ENCODE data around the gene MYMK. TPM values are rescaled to one million over a fixed set of nuclear protein-coding genes. Genes with fewer than 3 reads are reported as not detected.

The MYMK gene
- total RNA-seq, 2 experiments from 2014 or later = not detected

DNA sequence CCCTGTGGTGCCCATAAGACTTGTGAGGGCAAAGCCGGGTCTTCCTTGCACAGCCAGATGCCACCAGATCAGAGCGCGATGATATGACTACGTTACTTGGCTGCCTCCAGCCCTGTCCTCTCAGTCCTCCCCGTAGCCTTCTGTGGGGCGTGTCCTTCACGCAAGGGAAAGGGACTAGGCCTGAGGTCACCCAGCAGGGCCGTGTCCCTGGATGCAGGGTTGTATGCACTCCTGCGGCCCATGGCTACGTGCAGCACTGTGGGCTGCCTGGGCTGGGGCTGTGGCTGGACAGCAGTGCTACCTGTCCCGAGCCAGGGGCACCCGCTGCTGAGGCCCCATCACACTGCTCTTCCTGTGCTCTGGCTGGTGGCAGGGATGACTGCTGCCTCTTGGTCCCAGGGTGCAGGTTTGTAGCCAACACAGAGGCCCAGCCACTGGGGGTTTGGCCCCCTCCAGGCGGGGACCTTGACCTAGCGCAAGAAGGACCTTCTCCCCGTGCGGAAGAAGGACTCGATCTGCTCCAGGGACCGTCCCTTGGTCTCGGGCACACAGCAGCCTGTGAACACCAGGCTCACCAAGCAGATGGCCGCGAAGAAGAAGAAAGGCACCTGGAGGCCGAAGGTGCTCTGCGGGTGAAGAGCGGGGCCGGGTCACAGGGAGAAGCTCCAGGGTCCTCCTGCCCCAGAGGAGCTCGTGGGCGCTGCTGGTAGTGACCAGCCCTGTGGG, 53.0 kb downstream of the MYMK start:
- TF ChIP-seq, protein P1, sequence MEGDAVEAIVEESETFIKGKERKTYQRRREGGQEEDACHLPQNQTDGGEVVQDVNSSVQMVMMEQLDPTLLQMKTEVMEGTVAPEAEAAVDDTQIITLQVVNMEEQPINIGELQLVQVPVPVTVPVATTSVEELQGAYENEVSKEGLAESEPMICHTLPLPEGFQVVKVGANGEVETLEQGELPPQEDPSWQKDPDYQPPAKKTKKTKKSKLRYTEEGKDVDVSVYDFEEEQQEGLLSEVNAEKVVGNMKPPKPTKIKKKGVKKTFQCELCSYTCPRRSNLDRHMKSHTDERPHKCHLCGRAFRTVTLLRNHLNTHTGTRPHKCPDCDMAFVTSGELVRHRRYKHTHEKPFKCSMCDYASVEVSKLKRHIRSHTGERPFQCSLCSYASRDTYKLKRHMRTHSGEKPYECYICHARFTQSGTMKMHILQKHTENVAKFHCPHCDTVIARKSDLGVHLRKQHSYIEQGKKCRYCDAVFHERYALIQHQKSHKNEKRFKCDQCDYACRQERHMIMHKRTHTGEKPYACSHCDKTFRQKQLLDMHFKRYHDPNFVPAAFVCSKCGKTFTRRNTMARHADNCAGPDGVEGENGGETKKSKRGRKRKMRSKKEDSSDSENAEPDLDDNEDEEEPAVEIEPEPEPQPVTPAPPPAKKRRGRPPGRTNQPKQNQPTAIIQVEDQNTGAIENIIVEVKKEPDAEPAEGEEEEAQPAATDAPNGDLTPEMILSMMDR (IDR thresholded peaks at IDR 0.05) = no peak
- no peaks in the 10 kb centered on the region for H3K9me3 Mint-ChIP-seq
- peaks cover 2% of the 10 kb centered on the region for H3K36me3 Mint-ChIP-seq (ENCODE audit: low read depth)
- no peak for DNase-seq
- H3K27ac Mint-ChIP-seq = no peak overlapping the region
- H3K27me3 Mint-ChIP-seq = no peaks in the 10 kb centered on the region
- no peaks in the 10 kb centered on the region for H3K4me1 Mint-ChIP-seq (ENCODE audit: low read depth)
- POLR2A ChIA-PET = no interaction called here
- ATAC-seq = no peak
- CTCF ChIA-PET = no interaction called here
- H3K4me3 Mint-ChIP-seq = no peak overlapping the region
- intact Hi-C loops (cut with micrococcal nuclease) = no loop called here

DNA sequence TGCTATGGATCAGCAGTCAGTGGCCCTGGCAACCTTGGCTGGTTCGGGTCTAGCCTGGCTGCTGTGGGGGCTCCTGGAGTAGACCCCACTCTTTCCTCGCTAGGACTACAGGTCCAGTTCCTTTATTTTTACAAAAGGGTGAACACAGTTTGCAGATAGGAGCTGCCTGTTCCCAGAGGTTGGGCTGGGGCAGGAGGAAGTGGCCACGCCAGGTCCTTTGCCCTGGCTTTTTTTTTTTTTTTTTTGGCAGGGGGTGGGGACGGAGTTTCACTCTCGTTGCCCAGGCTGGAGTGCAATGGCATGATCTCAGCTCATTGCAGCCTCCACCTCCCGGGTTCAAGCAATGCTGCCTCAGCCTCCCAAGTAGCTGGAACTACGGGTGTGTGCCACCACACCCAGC, 53.8 kb downstream of the MYMK start:
- Mint-ChIP-seq H3K9me3 (no peaks in the 10 kb centered on the region), H3K36me3 (ENCODE audit: low read depth) (peaks cover 2% of the 10 kb centered on the region), H3K4me3 (no peak overlapping the region), H3K4me1 (ENCODE audit: low read depth) (no peaks in the 10 kb centered on the region), H3K27ac (no peak overlapping the region), H3K27me3 (no peaks in the 10 kb centered on the region)
- no peak for ATAC-seq
- intact Hi-C loops (cut with micrococcal nuclease) = no loop called here
- ChIA-PET POLR2A (interaction anchor here (2.6 kb wide), 1 partner anchor 10 kb away, joined by 9 read pairs; the partner anchor contains the start of gene CACFD1), CTCF (no interaction called here)
- TF ChIP-seq, protein P1 (IDR thresholded peaks at IDR 0.05) = no peak
- DNase-seq = no peak

DNA sequence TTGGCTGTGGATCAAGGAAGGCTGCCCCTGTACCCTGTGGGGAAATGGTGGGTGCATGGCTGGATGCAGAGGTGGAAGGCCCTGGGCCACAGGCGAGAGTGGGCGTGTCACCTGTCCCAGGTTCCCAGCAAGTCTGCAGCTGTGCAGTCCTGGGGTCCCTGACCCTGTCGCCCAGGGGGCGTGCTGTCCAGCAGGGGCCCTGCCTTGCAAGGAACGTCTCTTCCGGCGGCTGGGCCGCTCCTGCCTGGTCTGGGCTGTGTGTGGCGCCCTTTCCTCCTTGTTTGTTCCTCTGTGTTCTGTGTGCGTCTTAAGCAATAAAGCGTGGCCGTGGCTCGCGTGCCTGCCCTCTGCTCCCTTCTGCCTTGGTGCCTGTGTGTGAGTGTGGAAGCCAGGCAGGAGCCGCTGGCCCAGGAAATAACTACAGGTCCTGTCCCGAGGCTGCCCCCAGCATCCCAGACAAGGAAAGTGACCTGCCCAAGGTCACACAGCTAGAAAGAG, 54.3 kb downstream of the MYMK start:
- Mint-ChIP-seq H3K4me1 (ENCODE audit: low read depth) (no peaks in the 10 kb centered on the region), H3K36me3 (ENCODE audit: low read depth) (peaks cover 2% of the 10 kb centered on the region), H3K4me3 (no peak overlapping the region), H3K27ac (no peak overlapping the region), H3K9me3 (no peaks in the 10 kb centered on the region), H3K27me3 (no peaks in the 10 kb centered on the region)
- ATAC-seq = no peak
- intact Hi-C loops (cut with micrococcal nuclease) = no loop called here
- ChIA-PET CTCF (no interaction called here), POLR2A (interaction anchor here (2.6 kb wide), 1 partner anchor 10 kb away, joined by 9 read pairs; the partner anchor contains the start of gene CACFD1)
- DNase-seq = no peak
- TF ChIP-seq, protein P1 (IDR thresholded peaks at IDR 0.05) = no peak

DNA sequence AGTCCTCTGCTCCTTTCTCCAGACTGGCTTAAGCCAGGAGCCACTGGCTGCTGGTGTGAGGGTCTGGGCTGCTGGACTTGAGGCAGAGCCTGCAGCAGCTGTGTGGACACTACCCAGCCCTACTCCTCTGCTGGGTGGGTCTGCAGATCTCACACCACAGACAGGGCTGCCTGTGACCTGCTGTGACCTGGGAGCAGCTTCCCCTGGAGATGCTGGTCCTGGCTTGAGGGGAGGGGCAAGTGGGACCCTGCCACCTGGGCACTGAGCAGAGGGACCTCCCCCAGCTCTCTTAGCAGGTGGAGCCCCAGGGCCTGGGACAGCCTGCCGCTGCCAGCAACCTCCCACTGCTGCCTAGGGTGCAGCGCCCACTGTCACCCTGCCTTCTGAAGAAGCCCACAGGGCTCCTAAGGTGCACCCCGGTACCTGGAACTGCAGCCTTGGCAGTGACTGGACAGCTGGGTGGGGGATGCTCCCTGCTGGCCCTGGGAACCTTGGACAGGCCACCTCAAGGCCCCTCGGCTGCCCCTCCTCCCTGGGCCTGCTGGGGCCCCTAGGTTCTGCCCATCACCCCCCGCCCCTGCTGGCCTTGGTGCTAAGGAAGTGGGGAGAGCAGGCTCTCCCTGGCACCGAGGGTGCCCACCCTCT, 55.9 kb downstream of the MYMK start:
- Mint-ChIP-seq H3K36me3 (ENCODE audit: low read depth) (peaks cover 2% of the 10 kb centered on the region), H3K27me3 (no peaks in the 10 kb centered on the region), H3K4me3 (no peak overlapping the region), H3K4me1 (ENCODE audit: low read depth) (no peaks in the 10 kb centered on the region), H3K9me3 (no peaks in the 10 kb centered on the region), H3K27ac (no peak overlapping the region)
- TF ChIP-seq, protein P1 (IDR thresholded peaks at IDR 0.05) = no peak
- DNase-seq = no peak
- CTCF ChIA-PET = no interaction called here
- intact Hi-C loops (cut with micrococcal nuclease) = no loop called here
- POLR2A ChIA-PET = interaction anchor here (1.1 to 2.6 kb wide), 3 partner anchors 8 to 109 kb away, joined by 3 to 9 read pairs (median 4); partner anchors contain the start of genes CACFD1 and SLC2A6
- no peak for ATAC-seq

DNA sequence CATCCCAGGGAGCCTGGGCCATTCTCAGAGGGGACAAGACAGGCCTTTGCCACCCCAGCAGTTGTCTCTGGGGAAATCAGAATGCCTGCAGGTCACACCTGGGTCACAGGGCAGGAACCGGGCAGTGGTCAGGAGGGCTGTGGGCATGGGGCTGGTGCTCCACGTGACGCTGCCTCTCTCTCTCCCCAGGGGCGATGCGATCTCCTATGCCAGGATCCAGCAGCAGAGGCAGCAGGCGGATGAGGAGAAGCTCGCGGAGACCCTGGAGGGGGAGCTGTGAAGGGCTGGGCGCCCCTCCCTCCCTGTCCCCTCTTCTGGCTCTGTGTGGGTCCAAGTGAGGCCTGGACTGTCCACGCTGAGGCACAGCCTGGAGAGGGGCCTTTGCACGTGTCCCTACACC, 56.4 kb downstream of the MYMK start:
- ChIA-PET POLR2A (interaction anchor here (1.4 to 2.6 kb wide), 2 partner anchors 8 to 10 kb away, joined by 4 to 9 read pairs; partner anchors contain the start of genes CACFD1 and SLC2A6), CTCF (no interaction called here)
- Mint-ChIP-seq H3K9me3 (no peaks in the 10 kb centered on the region), H3K27ac (no peak overlapping the region), H3K4me1 (ENCODE audit: low read depth) (no peaks in the 10 kb centered on the region), H3K36me3 (ENCODE audit: low read depth) (peaks cover 2% of the 10 kb centered on the region), H3K27me3 (no peaks in the 10 kb centered on the region), H3K4me3 (no peak overlapping the region)
- TF ChIP-seq, protein P1 (IDR thresholded peaks at IDR 0.05) = no peak
- intact Hi-C loops (cut with micrococcal nuclease) = no loop called here
- DNase-seq = no peak
- no peak for ATAC-seq
